Activated B cell treated with CpG ODN at 0.5 μM for 24 hours (primary cell): ENCODE results near the gene SLC9C2. TPM values are rescaled to one million over a fixed set of nuclear protein-coding genes. Genes with fewer than 3 reads are reported as not detected.
"Not testable (repeated sequence)": the region's sequence is repeated elsewhere in the genome, so short reads cannot be mapped to it uniquely, and the experiment has no call there.

Source experiments
- ATAC-seq: fragments of 200-7000 bp; cut with Tn5 transposase; one replicate; pipeline ENCODE4 v1.10.0; 2021; ENCODE audit warnings: low read depth, mild to moderate bottlenecking, moderate library complexity
- CTCF ChIA-PET: fragments of 350-600 bp; sonication (Branson Sonifier 250); formaldehyde crosslinking; loops from one replicate; lab custom pipeline; 2021; ENCODE audit warnings: antibody characterized with exemption; lab: Charles Lee
- POLR2A ChIA-PET: fragments of 350-600 bp; sonication (Branson Sonifier 250); formaldehyde crosslinking; loops from one replicate; lab custom pipeline; 2021; ENCODE audit warnings: antibody characterized with exemption; lab: Charles Lee
- DNase-seq: peaks from one replicate; pipeline ENCODE4 v3.0.0; 2022
- H3K27ac Mint-ChIP-seq: one replicate; pipeline ENCODE4 v1.8.0; 2020; ENCODE audit warnings: mixed read lengths
- H3K27me3 Mint-ChIP-seq: one replicate; pipeline ENCODE4 v1.8.0; 2021; ENCODE audit warnings: mixed read lengths
- H3K36me3 Mint-ChIP-seq: one replicate; pipeline ENCODE4 v1.8.0; 2021; ENCODE audit warnings: low read depth, mixed read lengths
- H3K4me1 Mint-ChIP-seq: one replicate; pipeline ENCODE4 v1.8.0; 2021; ENCODE audit warnings: mixed read lengths
- H3K4me3 Mint-ChIP-seq: one replicate; pipeline ENCODE4 v1.8.0; 2020; ENCODE audit warnings: mild to moderate bottlenecking, mixed read lengths
- H3K9me3 Mint-ChIP-seq: one replicate; pipeline ENCODE4 v1.8.0; 2020; ENCODE audit warnings: mixed read lengths
- CTCF ChIP-seq: fragments of 200-600 bp; IDR thresholded peaks from one replicate; pipeline ENCODE4 v1.8.0; 2022; ENCODE audit warnings: antibody characterized with exemption, mild to moderate bottlenecking
- intact Hi-C: fragments of 100-400 bp; cut with micrococcal nuclease; formaldehyde crosslinking; loops from one replicate; pipeline ENCODE4 v1.15.1; 2024
- total RNA-seq: library from RNA; stranded (reverse); gene quantifications from 2 replicates; pipeline ENCODE4 v1.2.3, GENCODE V29; 2022

SLC9C2 gene
- total RNA-seq, 1 donor from 2014 or later = not detected

GRCh38 chr1:173572201-173572873 is 30.5 kb downstream of the SLC9C2 start:
- CTCF ChIA-PET = no interaction called here
- POLR2A ChIA-PET = no interaction called here
- no peak for TF ChIP-seq CTCF
- Mint-ChIP-seq H3K27me3 (peaks cover 9% of the 10 kb centered on the region), H3K27ac (no peak overlapping the region), H3K4me1 (no peaks in the 10 kb centered on the region), H3K9me3 (peaks cover 5% of the 10 kb centered on the region), H3K36me3 (no peaks in the 10 kb centered on the region), H3K4me3 (no peak overlapping the region)
- ATAC-seq (no peak), DNase-seq (no peak)
- intact Hi-C loops = no loop called here

GRCh38 chr1:173570370-173571007 is 32.4 kb downstream of the SLC9C2 start:
- no peak for ATAC-seq
- no peak for TF ChIP-seq CTCF
- Mint-ChIP-seq H3K27ac (no peak overlapping the region), H3K36me3 (no peaks in the 10 kb centered on the region), H3K4me3 (no peak overlapping the region), H3K27me3 (peaks cover 11% of the 10 kb centered on the region), H3K9me3 (peaks cover 15% of the 10 kb centered on the region), H3K4me1 (no peaks in the 10 kb centered on the region)
- POLR2A ChIA-PET = no interaction called here
- DNase-seq = no peak
- intact Hi-C loops = no loop called here
- CTCF ChIA-PET = no interaction called here

- Mint-ChIP-seq H3K27me3 (peaks cover 13% of the 10 kb centered on the region), H3K4me3 (no peak overlapping the region), H3K9me3 (peaks cover 22% of the 10 kb centered on the region), H3K27ac (no peak overlapping the region), H3K4me1 (no peaks in the 10 kb centered on the region), H3K36me3 (no peaks in the 10 kb centered on the region)
- ATAC-seq (no peak), DNase-seq (no peak)
- intact Hi-C loops = no loop called here
- no peak for TF ChIP-seq CTCF
- ChIA-PET POLR2A (no interaction called here), CTCF (no interaction called here)
Observed at GRCh38 chr1:173568483-173568882, 34.4 kb downstream of the SLC9C2 start.

GRCh38 chr1:173563846-173564245 is 39.0 kb downstream of the SLC9C2 start:
- H3K36me3 Mint-ChIP-seq, H3K4me1 Mint-ChIP-seq, H3K27ac Mint-ChIP-seq, CTCF ChIA-PET, POLR2A ChIA-PET, intact Hi-C loops, DNase-seq, H3K4me3 Mint-ChIP-seq, ATAC-seq: not testable (repeated sequence)
- Mint-ChIP-seq H3K27me3 (peaks cover 13% of the 10 kb centered on the region), H3K9me3 (peaks cover 22% of the 10 kb centered on the region)

GRCh38 chr1:173562813-173563212 is 40.1 kb downstream of the SLC9C2 start:
- Mint-ChIP-seq H3K27me3 (peaks cover 5% of the 10 kb centered on the region), H3K4me3 (no peak overlapping the region), H3K27ac (no peak overlapping the region), H3K4me1 (no peaks in the 10 kb centered on the region), H3K9me3 (peaks cover 19% of the 10 kb centered on the region), H3K36me3 (no peaks in the 10 kb centered on the region)
- ChIA-PET CTCF (no interaction called here), POLR2A (no interaction called here)
- DNase-seq = no peak
- ATAC-seq = no peak
- TF ChIP-seq CTCF = no peak
- intact Hi-C loops = no loop called here
